HepG2 (cell line): ENCODE results near the gene FOXD2. TPM values are rescaled to one million over a fixed set of nuclear protein-coding genes. Genes with fewer than 3 reads are reported as not detected.

ENCODE experiments used
- ATAC-seq: fragments of 200-7000 bp; cut with Tn5 transposase; 3 replicates; pipeline ENCODE4 v1.9.1; 2020; ENCODE audit warnings: mild to moderate bottlenecking, moderate library complexity
- BruUV-seq: library from RNA; stranded (reverse); fragments of 400-500 nt; replicated peaks from 2 replicates; lab custom pipeline; 2021; lab: Mats Ljungman, UMichigan
- CTCF ChIA-PET: fragments of 300-600 bp; formaldehyde crosslinking; extraction: SDS; loops from one replicate; lab custom pipeline; 2021; ENCODE audit warnings: low total read pairs, inconsistent platforms, low intra/inter-chr PET ratio; lab: Yijun Ruan, JAX
- POLR2A ChIA-PET: fragments of 350-600 bp; sonication (Branson Sonifier 250); formaldehyde crosslinking; loops from one replicate; lab custom pipeline; 2020; ENCODE audit warnings: antibody characterized with exemption, inconsistent platforms; lab: Yijun Ruan, JAX
- DNase-seq: peaks from one replicate; pipeline ENCODE4 v3.0.0-alpha.2; 2015; ENCODE audit warnings: low spot score
- FAIRE-seq: peaks from 3 replicates; lab custom pipeline; 2011; peaks lifted over from hg19 to GRCh38; lab: Jason Lieb, UNC
- H2AFZ ChIP-seq: one replicate; pipeline ENCODE4 v1.6.1; 2011; ENCODE audit warnings: low read length, inconsistent platforms
- H3K27ac ChIP-seq: fragments of 300-600 bp; 3 replicates; pipeline ENCODE4 v1.8.0; 2011; ENCODE audit warnings: mixed run types, mild to moderate bottlenecking, mixed read lengths, low read length, inconsistent platforms; ENCODE audit not compliant: insufficient read depth; ENCODE audit errors: extremely low read length
- H3K27me3 ChIP-seq, 2 experiments: fragments of 200-600 bp in 1 of 2; 2 replicates in 1 of 2; 3 replicates in 1 of 2; pipeline versions ENCODE4 v1.6.0 to v1.8.0; 2011; ENCODE audit warnings: low read length in 2 of 2, mild to moderate bottlenecking in 2 of 2, moderate library complexity in 2 of 2, inconsistent platforms in 1 of 2; ENCODE audit not compliant: insufficient read depth in 2 of 2, control insufficient read depth in 1 of 2
- H3K36me3 ChIP-seq, 2 experiments: fragments of 200-600 bp in 1 of 2; replicated peaks in 1 of 2; 2 replicates in 1 of 2; 3 replicates in 1 of 2; pipeline versions ENCODE4 v1.5.1 to v1.8.0; 2011; ENCODE audit warnings: low read length in 2 of 2, inconsistent platforms in 1 of 2; ENCODE audit not compliant: insufficient read depth in 2 of 2, control insufficient read depth in 1 of 2
- H3K4me1 ChIP-seq: 2 replicates; pipeline ENCODE4 v1.5.1; 2012; ENCODE audit warnings: low read length, inconsistent platforms; ENCODE audit not compliant: insufficient read depth
- H3K4me2 ChIP-seq: 2 replicates; pipeline ENCODE4 v1.6.0; 2011; ENCODE audit warnings: low read depth, low read length, inconsistent platforms
- H3K4me3 ChIP-seq, 3 experiments: fragments of 200-600 bp in 1 of 3; sonication (generic), shearing (Covaris generic) in 1 of 3; replicated peaks in 1 of 3; 2 replicates each; pipeline ENCODE4 v1.5.1; 2011 to 2016; ENCODE audit warnings: low read length in 3 of 3, inconsistent platforms in 2 of 3, low read depth in 2 of 3, mild to moderate bottlenecking in 2 of 3, control low read depth in 1 of 3, mixed read lengths in 1 of 3; ENCODE audit not compliant: insufficient read depth in 1 of 3
- H3K79me2 ChIP-seq: one replicate; pipeline ENCODE4 v1.6.1; 2011; ENCODE audit warnings: low read length, inconsistent platforms; ENCODE audit not compliant: insufficient read depth
- H3K9ac ChIP-seq: 2 replicates; pipeline ENCODE4 v1.6.0; 2011; ENCODE audit warnings: mild to moderate bottlenecking, low read depth, low read length, inconsistent platforms; ENCODE audit not compliant: insufficient read depth
- H3K9me3 ChIP-seq: 2 replicates; pipeline ENCODE4 v1.5.1; 2012; ENCODE audit warnings: mild to moderate bottlenecking, low read length
- H4K20me1 ChIP-seq: 2 replicates; pipeline ENCODE4 v1.6.0; 2011; ENCODE audit warnings: inconsistent platforms, mild to moderate bottlenecking, low read length, moderate library complexity; ENCODE audit not compliant: insufficient read depth
- BRD4 ChIP-seq: sonication (generic); formaldehyde crosslinking; IDR thresholded peaks from 2 replicates; pipeline ENCODE4 v1.4.0; 2020; ENCODE audit warnings: missing genetic modification reagents
- GTF3A ChIP-seq: sonication (generic); formaldehyde crosslinking; conservative IDR thresholded peaks from 2 replicates; pipeline ENCODE4 v1.4.0; 2020; ENCODE audit warnings: mild to moderate bottlenecking, missing genetic modification reagents
- HMG20A ChIP-seq: IDR thresholded peaks from 2 replicates; pipeline ENCODE4 v1.6.1; 2016; ENCODE audit warnings: borderline replicate concordance
- HNF4G ChIP-seq, 2 experiments: sonication (generic) in 1 of 2; formaldehyde crosslinking in 1 of 2; IDR thresholded peaks; 2 replicates each; pipeline versions ENCODE4 v1.4.0 to v1.6.1; 2011 to 2020; ENCODE audit warnings: borderline replicate concordance in 2 of 2, low read depth in 2 of 2, mild to moderate bottlenecking in 2 of 2, low read length in 1 of 2, missing genetic modification reagents in 1 of 2, moderate library complexity in 1 of 2
- RAD21 ChIP-seq: fragments of 450-650 bp; formaldehyde crosslinking; IDR thresholded peaks from 2 replicates; pipeline ENCODE4 v1.5.0; 2020; ENCODE audit warnings: mild to moderate bottlenecking
- SRF ChIP-seq: IDR thresholded peaks from 2 replicates; pipeline ENCODE4 v1.6.1; 2011; ENCODE audit warnings: mild to moderate bottlenecking, low read depth, low read length, moderate library complexity
- SUZ12 ChIP-seq: fragments of 150-350 bp; IDR thresholded peaks from 2 replicates; pipeline ENCODE4 v1.6.1; 2014; ENCODE audit warnings: low read depth, low read length
- TFDP2 ChIP-seq: sonication (generic); formaldehyde crosslinking; IDR thresholded peaks from 2 replicates; pipeline ENCODE4 v1.4.0; 2020; ENCODE audit warnings: missing genetic modification reagents
- ZFP37 ChIP-seq: sonication (generic); formaldehyde crosslinking; IDR thresholded peaks from 2 replicates; pipeline ENCODE4 v1.4.0; 2020; ENCODE audit warnings: missing genetic modification reagents, borderline replicate concordance
- ZFP62 ChIP-seq: sonication (generic); formaldehyde crosslinking; IDR thresholded peaks from 2 replicates; pipeline ENCODE4 v1.4.0; 2020; ENCODE audit warnings: missing genetic modification reagents
- ZFP90 ChIP-seq: sonication (generic); formaldehyde crosslinking; IDR thresholded peaks from 2 replicates; pipeline ENCODE4 v1.8.0; 2022; ENCODE audit warnings: missing genetic modification reagents, mild to moderate bottlenecking, inconsistent platforms, borderline replicate concordance
- ZMYM4 ChIP-seq: sonication (generic); formaldehyde crosslinking; IDR thresholded peaks from 2 replicates; pipeline ENCODE4 v1.8.1; 2023; ENCODE audit warnings: mild to moderate bottlenecking, missing genetic modification reagents
- ZNF12 ChIP-seq: sonication (generic); formaldehyde crosslinking; IDR thresholded peaks from 2 replicates; pipeline ENCODE4 v1.5.0; 2020; ENCODE audit warnings: missing genetic modification reagents
- ZNF275 ChIP-seq: sonication (generic); formaldehyde crosslinking; IDR thresholded peaks from 2 replicates; pipeline ENCODE4 v1.8.0; 2022; ENCODE audit warnings: missing genetic modification reagents, mild to moderate bottlenecking, inconsistent platforms, borderline replicate concordance
- ZNF33B ChIP-seq: sonication (generic); formaldehyde crosslinking; IDR thresholded peaks from 2 replicates; pipeline ENCODE4 v1.5.1; 2020; ENCODE audit warnings: mild to moderate bottlenecking, missing genetic modification reagents
- ZNF350 ChIP-seq: sonication (generic); formaldehyde crosslinking; IDR thresholded peaks from 2 replicates; pipeline ENCODE4 v1.4.0; 2020; ENCODE audit warnings: mild to moderate bottlenecking, low read depth, missing genetic modification reagents, borderline replicate concordance
- ZNF513 ChIP-seq: sonication (generic); formaldehyde crosslinking; conservative IDR thresholded peaks from 2 replicates; pipeline ENCODE4 v1.5.0; 2020; ENCODE audit warnings: missing genetic modification reagents
- ZNF577 ChIP-seq: sonication (generic); formaldehyde crosslinking; IDR thresholded peaks from 2 replicates; pipeline ENCODE4 v1.4.0; 2020; ENCODE audit warnings: mild to moderate bottlenecking, low read depth, missing genetic modification reagents, borderline replicate concordance
- ZNF670 ChIP-seq: sonication (generic); formaldehyde crosslinking; IDR thresholded peaks from 2 replicates; pipeline ENCODE4 v1.8.0; 2022; ENCODE audit warnings: mild to moderate bottlenecking, missing genetic modification reagents, borderline replicate concordance
- ZNF839 ChIP-seq: sonication (generic); formaldehyde crosslinking; IDR thresholded peaks from 2 replicates; pipeline ENCODE4 v1.4.0; 2020; ENCODE audit warnings: missing genetic modification reagents, mild to moderate bottlenecking, borderline replicate concordance
- WGBS: methylation state at CpG from one replicate; pipeline ENCODE4 v1.1.6; 2017; ENCODE audit warnings: low lambda C conversion rate; 5-methylcytosine and 5-hydroxymethylcytosine counted together
- in situ Hi-C: cut with HindIII; loops from 2 replicates; pipeline ENCODE4 v1.10.0; 2017; ENCODE audit warnings: low pct_unique_long_range_greater_than_20kb; ENCODE audit not compliant: extremely low pct_ligation_motif_present
- intact Hi-C: fragments of 100-400 bp; cut with micrococcal nuclease; formaldehyde crosslinking; loops from one replicate; pipeline ENCODE4 v1.10.0; 2022; ENCODE audit not compliant: unreplicated experiment
- polyA plus RNA-seq, 8 experiments: library from polyadenylated mRNA; depleted of rRNA in 3 of 8; stranded (reverse) in 7 of 8; unstranded in 1 of 8; fragments of >200 nt; fragmentation: Illumina TruSeq in 4 of 8; extraction: Trizol in 4 of 8; gene quantifications; 2 replicates each; pipeline versions ENCODE4 v1.2.1 to v1.2.3, GENCODE V29; 2011 to 2016; ENCODE audit warnings: low read depth in 4 of 8, missing spikeins in 1 of 8, mixed read lengths in 1 of 8; ENCODE audit not compliant: insufficient read depth in 1 of 8
- total RNA-seq, 5 experiments: library from RNA; depleted of rRNA; stranded (reverse); fragments of >200 nt; fragmentation: Illumina TruSeq; extraction: Trizol; gene quantifications; 2 replicates each; pipeline ENCODE4 v1.2.3, GENCODE V29; 2016; ENCODE audit warnings: low read depth in 1 of 5

The FOXD2 gene
- total and polyA plus RNA-seq, 2 of the 13 experiments (the other 11 are each of a cell fraction or from before 2014, with no cell fraction given), result 0.01 to 0.09 TPM

- Histone ChIP-seq H4K20me1 (no peaks in the 10 kb centered on the region), H3K9me3 (no peaks in the 10 kb centered on the region), H2AFZ (no peak overlapping the region), H3K4me1 (peaks cover 48% of the 10 kb centered on the region), H3K27me3 (no peaks in the 10 kb centered on the region), H3K79me2 (no peaks in the 10 kb centered on the region), H3K36me3 (no peaks in the 10 kb centered on the region), H3K9ac (0 out of 2 replicates have a peak overlapping the region, but pooled peaks have one; percentile 6), H3K4me2 (peak overlapping the region; percentile 32), H3K27ac (peak overlapping the region; percentile 75), H3K4me3 (no peak overlapping the region)
- ChIA-PET CTCF (no interaction called here), POLR2A (interaction anchor here (1.0 to 1.1 kb wide), 2 partner anchors 44 to 47 kb away, joined by 3 to 6 read pairs; partner anchors contain the start of gene FOXD2)
- BruUV-seq, result no TSS peak
- DNase-seq (peak; percentile 72), FAIRE-seq (peak; percentile 79), ATAC-seq (peak; percentile 66)
- intact Hi-C loops (no loop called here), in situ Hi-C loops (no loop called here)
- 0% methylated on average over 2 of the region's 2 CpGs for WGBS
- TF ChIP-seq ZNF577 (CRISPR knock-in tag) (no peak), ZNF839 (CRISPR knock-in tag) (no peak), TFDP2 (CRISPR knock-in tag) (0 out of 2 replicates have a peak, but pooled peaks have one; percentile 14), SRF (no peak), SUZ12 (no peak), GTF3A (CRISPR knock-in tag) (no peak), ZNF350 (no peak), ZNF12 (CRISPR knock-in tag) (no peak), ZNF513 (CRISPR knock-in tag) (no peak), ZFP90 (CRISPR knock-in tag) (no peak), ZNF33B (CRISPR knock-in tag) (no peak), HMG20A (no peak), ZMYM4 (peak; percentile 31; the same call in 1 of the 2 replicates), ZNF275 (CRISPR knock-in tag) (no peak), ZFP37 (CRISPR knock-in tag) (no peak), HNF4G (IDR thresholded peaks at IDR 0.05; ENCODE audit: borderline replicate concordance, low read depth, low read length) (peak; percentile 44; the same call in 1 of the 2 replicates), HNF4G (CRISPR knock-in tag; IDR thresholded peaks at IDR 0.05; ENCODE audit: borderline replicate concordance, low read depth) (no peak), ZFP62 (CRISPR knock-in tag) (no peak), ZNF670 (no peak), RAD21 (no peak), BRD4 (CRISPR knock-in tag) (no peak)
Measured at GRCh38 chr1:47390843-47391242, 47.0 kb upstream of the FOXD2 start.
